ENCODE results near the gene RTN4RL1.

The RTN4RL1 gene, protein sequence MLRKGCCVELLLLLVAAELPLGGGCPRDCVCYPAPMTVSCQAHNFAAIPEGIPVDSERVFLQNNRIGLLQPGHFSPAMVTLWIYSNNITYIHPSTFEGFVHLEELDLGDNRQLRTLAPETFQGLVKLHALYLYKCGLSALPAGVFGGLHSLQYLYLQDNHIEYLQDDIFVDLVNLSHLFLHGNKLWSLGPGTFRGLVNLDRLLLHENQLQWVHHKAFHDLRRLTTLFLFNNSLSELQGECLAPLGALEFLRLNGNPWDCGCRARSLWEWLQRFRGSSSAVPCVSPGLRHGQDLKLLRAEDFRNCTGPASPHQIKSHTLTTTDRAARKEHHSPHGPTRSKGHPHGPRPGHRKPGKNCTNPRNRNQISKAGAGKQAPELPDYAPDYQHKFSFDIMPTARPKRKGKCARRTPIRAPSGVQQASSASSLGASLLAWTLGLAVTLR

DNA sequence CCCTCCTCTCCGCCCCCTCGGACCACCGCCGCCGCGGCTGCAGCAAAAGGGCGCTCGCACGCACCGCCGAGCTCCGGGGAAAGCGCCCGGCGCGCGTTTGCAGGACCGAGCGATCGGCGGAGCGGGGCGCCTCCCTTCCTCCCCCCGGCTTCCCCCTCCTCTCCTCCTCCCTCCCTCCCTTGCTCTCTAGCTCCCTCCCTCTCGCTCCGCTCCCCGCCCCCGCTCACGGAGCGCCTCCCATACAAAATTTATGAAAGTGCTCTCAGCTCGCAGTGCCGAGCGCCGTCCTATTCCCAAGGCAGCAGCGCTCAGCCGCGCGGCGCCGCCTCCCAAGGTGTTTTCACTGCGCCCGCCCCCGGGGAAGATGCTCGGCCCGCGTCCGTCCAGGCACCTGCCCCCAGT is at the start of gene RTN4RL1:
Gene RTN4RL1 (minus strand): TSS at position 115 of the 402 bp plus-strand sequence. CDS start 469 bp downstream, outside the sequence.
- DNase-seq = peak in 1 of 14 donors; percentile 77

DNA sequence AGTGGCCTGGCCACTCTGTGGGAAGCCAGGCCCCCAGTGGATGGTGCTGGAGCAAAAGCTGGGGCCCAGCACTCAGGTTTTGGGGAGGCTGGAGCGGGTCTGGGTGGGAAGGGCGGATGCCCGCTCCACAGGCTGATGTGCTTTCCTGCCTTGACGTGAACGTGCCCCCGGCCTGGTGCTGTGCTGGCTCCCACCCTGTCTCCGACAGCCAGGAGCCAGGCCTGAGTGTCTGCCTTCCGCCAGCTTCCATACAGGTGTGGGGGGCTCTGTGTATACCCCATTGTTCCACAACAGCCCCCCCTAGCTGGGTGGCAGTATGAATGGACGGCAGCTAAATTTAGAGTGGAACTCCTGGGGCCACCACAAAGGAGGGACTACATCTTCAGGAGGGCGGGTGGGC is 49.8 kb upstream of the RTN4RL1 start:
- no peak for DNase-seq

DNA sequence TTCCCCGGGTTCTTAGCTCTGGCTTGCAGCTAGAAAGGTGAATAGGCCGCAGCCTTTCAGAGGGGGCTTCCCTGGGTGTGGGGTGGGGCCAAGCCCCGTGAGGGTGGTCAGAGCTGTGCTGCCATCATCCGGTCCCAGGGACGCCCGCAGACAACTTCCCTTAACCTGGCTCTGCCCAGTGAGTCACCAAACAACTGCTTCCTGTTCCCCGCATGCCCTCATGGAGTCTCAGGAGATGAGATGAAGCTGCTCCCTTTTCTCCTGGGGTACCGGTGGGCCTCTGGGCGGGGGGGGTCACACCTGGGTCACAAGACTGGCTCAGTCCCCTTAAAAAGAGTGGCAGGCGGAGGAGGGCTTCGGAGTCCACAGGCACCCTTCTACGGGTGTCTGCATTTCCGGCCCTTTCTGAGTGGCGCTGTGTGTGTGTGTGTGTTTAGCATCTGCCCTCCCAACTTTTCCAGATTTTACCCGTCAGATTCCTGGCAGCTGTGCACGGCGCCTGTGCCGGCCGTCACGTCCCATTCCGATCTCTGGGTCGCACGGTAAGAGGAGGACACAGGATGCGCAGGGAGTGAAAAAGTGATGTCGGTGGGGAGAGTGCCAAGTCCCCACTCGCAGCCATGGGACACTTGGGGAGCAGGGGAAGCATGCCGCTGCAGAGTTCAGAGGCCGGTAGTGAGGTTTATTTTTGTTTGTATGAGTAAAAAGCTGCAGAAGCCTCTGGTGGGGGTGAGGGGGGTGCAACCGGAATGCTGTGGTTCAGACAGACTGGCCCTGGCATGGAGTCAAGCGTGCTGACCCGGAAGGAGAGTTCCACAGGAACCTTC is 46.5 kb upstream of the RTN4RL1 start:
- no peak for DNase-seq

DNA sequence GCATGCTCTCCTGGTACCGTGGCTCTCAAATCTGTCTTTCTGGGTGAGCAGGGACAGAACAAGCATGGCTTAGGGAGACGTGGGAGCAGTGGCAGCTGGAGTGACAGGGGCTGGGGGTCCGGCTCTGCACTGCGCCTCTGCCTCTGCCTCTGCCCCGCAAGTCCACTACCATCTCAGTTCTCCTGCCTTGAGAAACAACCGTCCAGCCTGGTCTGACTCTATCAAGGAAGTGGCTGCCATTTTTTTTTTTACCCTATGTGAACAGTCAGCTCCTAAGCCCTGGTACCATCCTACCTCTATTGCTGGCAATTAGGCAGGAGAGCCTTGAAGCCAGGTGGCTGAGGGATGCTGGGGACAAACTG is 45.9 kb upstream of the RTN4RL1 start:
- DNase-seq = no peak

DNA sequence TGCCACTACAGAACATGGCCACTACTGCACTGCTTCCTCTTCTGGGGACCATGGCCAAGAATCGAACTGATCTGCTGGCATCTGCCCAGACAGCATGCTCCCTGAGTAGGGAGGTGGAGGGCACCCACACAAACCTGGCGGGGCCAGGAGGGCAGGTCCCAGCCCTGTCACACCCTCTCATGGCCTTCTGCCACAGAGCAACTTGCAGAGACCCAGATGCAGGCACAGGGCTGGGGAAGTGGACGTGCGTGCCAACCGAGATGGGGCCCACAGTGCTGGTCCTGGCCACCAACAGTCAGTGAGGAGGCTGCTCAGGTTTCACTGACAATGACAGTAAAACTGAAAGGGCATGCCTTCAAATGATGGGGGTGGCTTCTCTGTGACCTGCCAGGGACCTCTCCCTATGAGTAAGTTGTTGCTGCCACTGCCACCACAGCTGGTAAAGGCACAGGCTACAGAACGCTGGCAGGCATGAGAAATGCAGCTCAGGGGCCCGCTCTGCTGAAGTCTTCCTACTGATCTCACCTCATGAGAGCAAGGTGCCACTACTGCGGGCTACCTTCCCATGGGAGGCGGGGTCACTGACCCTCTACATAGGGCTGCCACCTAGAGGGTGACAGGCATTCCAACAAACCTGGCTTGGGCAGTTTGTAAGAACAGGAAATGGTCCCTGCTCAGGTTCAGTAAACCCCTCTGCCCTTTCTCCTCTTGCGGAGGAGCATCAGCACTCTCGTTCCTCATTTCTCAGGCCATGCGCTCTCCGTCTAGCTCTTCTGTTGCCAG is 45.3 kb upstream of the RTN4RL1 start:
- DNase-seq = no peak

DNA sequence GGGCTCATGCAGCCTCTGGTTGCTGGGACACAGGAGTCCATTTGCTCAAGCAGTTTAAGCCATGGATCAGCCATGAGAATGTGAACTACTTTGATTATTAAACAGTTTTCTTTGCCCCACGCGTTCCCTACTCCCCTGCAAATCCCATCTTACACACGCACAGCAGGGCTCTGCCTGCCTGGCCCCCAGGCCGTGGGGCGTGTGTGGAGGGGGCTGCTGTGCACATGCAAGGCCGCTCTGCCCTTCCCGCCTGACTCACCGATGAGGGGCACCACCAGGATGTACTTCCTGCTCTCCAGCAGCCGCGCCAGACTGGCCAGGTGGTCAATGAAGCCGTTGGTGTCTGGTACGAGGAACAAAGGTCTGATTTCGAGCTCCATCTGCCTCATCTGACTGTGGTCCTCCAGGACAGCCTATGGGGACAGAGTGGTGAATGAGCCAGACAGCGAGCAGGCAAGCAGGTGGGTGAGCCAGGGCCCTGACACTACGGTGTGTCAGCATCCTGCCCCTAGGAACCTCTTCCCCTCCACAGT is 43.5 kb upstream of the RTN4RL1 start:
- peak in 1 of 14 donors; percentile 84 for DNase-seq

DNA sequence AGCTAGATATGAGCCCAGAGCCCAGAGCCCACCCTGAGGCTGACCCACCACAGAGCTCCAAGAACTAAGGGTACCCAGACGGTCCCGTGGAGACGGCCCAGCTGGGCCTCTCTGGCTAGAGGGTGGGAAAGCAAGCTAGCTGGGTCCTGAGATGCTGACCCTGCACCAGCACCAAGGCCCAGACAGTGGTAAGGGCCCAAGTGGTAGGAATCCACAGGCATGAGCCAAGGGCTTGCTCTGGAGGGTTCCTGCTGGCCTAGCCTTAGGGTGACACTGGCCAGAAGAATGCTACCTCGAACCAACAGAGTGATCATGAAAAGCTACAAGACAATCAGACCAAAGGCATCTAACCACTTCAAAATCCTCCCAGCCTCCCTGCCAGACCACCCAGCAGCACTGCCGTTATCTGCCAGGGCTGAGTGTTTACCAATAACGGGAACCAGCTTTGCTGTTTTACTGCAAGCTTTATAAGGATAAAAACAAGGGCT is 42.9 kb upstream of the RTN4RL1 start:
- no peak for DNase-seq

DNA sequence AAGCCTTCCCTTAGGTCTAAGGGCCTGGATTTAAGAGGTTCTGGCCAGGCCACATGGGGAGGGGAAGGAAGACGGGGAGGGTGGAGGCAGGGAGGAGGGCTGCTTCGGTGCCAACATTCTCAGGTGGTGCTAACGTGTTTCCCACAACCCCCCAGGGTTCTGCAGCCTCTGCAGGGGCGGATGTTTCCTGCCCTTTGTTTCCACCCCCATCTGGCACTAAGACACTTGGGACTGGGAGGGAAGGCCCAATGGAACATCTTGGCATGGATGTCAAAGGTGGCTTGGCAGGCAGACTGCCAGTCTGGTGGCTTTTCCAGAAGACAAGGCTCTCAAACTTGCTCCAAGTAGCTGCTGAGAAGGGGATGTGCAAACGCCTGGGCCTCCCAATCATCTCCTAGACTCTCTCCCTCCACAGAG is 42.5 kb upstream of the RTN4RL1 start:
- no peak for DNase-seq

DNA sequence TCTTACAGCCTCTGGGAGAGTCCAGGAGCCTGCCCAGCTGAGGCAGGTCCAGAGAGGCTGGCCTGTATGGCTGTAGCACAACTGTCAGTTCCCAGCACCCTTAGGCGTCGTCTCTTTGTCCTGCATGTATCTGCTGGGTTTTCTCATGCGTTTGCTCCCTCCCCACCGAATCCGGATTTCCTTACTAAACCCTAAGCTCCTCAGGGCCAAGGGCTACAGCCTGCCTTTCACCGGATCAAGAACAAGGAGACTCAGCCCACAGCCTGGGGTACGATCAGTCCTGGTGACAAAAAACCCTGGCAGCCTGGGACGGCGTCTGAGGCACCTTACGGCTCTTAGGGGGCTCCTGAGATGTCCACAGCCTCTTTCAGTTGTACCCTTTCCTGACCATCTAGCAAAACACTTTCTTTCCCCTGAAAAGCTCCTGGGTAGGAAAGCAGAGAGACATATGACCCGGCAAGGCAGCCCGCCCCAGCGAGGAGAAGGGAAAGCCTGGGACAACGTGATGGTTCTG is 42.0 kb upstream of the RTN4RL1 start:
- DNase-seq = no peak

DNA sequence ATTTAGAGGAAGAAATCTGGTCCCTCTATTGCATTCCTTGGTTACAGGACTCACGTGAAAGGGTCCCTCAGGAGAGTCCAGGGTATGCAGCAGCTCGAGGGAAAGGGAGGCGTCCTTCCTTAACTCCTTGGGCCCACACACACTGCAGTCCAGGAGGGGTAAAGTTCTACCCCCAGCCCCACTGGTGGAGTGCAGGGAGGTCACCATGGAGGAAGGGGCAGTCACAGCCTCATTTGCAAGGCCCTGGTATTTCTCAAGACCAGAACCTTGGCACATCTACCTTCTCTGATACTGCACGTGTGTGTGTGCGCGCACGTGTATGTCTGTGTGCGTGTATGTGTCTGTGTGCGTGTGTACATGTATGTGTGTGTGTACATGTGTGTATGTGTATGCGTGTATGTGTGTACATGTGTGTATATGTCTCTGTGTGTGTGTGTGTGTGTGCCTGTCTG is 40.8 kb upstream of the RTN4RL1 start:
- no peak for DNase-seq

DNA sequence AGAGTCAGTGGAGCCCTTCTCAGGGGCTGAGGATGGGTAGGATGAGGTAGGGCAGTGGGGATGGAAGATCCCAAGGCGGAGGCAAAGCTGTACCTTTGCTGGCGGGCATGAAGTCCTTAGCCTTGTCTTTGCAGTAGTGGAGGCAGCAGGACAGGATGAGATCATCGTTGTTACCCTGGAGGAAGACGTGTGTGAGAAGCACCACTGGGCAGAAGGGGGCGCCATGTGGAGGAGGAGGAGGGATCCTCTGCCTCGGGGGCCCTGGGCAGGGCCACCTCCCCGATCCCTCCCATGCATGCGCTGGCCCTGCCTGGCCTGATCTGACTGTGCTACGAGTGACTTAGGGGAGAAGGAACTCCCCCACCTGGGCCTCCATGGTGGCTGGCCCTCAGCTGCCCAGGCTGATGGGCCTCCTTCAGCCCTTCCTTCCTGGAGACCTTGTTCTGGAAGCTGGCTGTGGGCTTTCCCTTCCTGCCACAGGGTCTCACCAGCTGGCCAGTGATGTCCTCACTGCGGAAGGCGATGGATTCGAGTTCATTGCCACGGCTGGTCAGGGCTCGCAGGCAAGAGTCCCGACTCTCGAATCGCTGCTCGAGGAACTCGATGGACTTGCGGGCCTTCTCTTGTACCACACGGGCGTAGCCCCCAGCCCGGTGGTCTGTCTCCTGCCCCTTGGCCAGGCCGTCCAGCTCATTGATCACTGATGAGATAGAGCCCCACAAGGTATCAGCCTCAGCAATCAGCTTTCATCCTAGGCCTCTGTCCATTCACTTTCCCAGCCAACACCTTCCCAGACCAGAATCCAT is 40.0 kb upstream of the RTN4RL1 start:
- DNase-seq = no peak

DNA sequence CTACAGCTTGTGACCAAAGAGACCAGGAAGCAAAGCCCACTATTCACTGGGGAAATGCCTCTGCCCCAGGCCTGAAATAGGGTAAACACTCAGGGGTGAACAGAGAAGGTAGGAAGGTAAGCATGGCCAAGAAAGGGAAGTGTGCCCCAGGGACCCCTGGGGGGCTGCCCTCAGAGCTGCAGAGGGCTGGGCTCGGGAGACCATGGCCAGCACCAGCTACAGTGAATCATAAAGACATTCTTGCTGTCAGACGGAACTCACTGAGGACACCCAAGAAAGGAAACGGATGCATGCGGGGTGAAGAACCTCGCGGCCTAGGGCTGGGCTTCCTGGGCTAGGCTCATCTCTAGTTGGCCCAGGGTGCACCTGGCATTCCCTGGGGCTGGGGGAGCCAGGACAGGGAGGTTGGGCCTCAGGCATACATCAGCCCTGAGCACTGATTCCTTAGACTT is 39.4 kb upstream of the RTN4RL1 start:
- DNase-seq = no peak

DNA sequence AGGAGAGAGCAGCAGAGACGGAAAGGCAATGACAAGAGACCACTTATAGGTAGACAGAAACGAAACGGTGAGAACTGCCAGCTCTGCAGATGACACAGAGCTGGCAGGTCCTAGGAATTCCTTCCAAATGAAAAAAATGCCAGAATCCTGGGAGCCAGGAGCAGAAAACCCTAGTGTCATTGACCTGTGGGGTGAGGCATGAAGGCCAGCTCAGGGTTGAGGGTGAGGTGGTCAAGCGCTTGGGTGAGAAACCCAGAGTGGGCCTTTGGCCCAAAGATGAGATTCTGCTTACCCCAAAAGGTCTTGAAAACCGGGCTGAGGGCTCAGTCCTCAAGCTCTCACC is 39.0 kb upstream of the RTN4RL1 start:
- DNase-seq = no peak

DNA sequence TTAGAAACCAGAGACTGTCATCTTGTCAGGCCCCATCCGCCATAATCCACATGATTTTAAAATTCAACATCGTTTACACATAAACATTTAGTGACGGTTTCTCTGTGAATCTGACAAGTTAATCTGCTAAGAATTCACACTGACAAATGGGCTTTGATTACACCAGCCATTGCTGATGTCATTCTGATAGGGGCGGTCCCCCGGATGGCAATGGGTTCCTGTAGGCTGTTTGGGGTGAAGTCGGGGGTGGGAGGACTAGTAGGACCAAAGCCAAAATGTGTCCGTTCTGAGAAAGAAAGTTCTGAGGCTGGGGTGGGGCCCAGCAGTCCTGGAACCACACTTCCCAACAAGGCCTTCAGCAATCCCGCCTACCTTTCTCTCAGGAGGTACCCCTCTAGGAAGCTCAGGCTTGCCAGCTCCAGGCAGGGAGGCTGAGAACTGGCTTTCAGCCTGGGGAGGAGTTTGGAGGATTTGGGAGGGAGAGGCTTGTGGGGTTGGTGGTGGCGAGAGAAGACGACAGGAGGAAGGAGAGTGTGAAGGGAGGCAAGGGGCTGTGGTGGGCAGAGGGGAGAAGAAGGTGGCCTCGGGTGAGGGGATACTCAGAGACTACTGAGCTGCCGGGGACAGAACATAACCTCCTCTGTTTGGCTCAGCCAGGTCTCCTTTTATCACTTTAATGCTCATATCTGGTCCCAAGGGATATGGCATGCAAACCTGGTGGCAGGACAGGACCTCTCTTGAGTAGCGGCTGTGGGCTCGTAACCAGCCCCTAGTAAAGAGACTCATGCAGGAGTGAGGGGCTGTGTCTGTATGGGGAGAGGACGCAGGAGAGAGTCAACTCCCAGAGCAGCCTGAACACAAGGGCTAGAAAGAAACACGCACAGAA is 38.4 kb upstream of the RTN4RL1 start:
- DNase-seq = no peak

DNA sequence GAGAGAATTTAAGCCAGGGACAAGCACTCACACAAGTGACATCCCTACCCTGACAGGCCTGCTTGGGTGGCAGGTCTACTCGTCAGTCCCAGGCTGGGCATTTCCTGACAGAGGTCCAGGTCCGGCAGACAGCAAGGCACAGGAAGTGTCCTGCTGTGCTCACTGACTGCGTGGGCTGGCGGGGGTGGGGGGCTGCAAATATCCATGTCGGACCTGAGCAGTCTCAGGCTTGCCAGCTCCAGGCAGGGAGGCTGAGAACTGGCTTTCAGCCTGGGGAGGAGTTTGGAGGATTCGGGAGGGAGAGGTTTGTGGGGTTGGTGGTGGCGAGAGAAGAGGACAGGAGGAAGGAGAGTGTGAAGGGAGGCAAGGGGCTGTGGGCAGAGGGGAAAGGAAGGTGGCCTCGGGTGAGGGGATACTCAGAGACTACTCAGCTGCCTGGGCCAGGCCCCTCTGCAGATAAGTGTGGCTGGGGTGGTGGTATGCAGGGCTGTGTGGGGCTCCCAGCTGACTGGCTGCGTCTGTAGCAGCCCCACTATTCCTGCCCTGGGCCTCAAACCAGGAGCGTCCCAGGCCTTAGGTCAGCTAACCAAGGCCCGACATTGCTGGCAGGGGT is 37.5 kb upstream of the RTN4RL1 start:
- DNase-seq = no peak

DNA sequence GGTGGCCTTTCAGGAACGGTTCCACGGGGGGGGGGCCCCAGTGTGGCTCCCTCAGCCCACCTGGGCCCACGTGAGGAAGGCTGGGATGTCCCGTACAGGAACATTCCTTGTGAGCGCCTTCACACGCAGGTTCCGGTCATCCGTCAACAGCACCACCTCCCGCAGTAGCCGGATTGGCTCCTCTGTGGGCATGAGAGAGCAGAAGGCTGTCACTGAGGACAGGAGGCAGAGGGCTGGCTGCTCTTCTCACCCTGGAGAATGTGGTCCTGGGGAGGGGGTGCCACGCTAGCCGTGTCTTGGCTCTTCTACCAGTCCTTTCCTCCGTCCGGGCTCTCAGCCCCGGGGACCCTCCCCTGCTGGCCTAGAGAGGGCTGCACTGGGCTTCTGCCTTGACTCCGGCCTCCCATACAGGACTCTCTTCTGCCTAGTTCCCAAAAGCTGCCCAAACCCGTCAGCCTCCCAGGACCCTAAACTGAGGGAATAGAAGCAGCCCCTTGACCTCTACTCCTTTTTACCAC is 36.4 kb upstream of the RTN4RL1 start:
- DNase-seq = no peak

DNA sequence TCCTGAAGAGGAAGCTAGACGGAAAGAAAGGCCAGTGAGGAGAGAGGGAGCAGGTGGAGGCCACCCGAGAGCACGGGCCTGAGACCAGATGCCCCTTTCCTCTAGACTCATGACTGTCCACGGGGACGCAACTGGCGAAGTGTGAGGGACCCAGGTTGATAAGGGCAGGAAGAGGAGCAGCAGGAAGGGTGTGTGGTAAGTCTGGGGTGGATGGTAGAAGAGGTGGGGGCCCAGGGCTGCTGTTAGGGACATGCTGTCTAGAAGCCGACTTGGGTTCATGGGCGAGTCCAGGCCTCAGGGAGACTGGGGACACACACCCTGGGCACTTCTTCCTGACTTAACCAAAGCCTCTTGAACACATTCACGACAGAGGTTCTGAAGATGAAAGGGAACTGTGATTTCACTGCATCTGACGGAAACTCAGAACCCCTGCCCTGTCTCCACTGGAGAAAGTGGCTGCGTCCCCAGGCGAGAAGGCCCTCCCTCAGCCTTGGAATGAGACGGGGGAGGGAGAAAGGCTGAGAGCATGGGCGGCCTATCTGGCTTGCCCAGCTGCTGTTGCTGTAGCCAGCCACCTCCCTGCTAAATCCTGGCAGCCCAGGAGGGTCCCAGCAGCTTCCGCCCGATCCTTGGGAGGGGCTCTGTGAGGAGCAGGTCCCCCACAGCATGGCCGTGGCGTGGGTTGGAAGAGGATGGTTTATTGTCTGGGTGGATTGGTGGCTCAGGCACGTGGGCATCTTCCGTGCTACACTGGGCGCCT is 35.7 kb upstream of the RTN4RL1 start:
- no peak for DNase-seq

DNA sequence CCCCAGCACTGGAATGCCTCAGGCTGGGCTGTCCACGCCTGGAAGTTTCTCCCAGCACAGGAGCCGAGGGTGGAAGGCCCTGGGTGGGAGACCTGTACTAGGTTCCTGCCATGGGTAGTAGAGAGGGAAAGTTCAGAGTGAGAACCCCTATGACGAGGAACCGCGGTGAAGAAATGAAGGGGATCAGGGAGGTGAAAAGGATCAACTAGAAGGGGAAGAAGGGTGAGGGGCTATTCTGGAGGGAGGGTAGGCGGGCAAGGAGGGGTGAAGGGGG is 35.2 kb upstream of the RTN4RL1 start:
- no peak for DNase-seq
